Ureter (tissue), 1 donor: ENCODE data around the gene DDAH2. TPM values are rescaled to one million over a fixed set of nuclear protein-coding genes. Genes with fewer than 3 reads are reported as not detected.
A peak's percentile ranks its signal among the peaks of the same experiment; 100 is the strongest.

Experiments
- DNase-seq: peaks from one replicate; pipeline ENCODE4 v3.0.0-alpha.2; 2020; ENCODE audit warnings: low spot score
- total RNA-seq: library from RNA; stranded (reverse); gene quantifications from one replicate; pipeline ENCODE4 v1.2.4, GENCODE V29; 2023
- donor health status: DM: yes; HTN: yes; CAD: no.

DDAH2 gene, protein sequence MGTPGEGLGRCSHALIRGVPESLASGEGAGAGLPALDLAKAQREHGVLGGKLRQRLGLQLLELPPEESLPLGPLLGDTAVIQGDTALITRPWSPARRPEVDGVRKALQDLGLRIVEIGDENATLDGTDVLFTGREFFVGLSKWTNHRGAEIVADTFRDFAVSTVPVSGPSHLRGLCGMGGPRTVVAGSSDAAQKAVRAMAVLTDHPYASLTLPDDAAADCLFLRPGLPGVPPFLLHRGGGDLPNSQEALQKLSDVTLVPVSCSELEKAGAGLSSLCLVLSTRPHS
- total RNA-seq: 33.3 TPM

DNA sequence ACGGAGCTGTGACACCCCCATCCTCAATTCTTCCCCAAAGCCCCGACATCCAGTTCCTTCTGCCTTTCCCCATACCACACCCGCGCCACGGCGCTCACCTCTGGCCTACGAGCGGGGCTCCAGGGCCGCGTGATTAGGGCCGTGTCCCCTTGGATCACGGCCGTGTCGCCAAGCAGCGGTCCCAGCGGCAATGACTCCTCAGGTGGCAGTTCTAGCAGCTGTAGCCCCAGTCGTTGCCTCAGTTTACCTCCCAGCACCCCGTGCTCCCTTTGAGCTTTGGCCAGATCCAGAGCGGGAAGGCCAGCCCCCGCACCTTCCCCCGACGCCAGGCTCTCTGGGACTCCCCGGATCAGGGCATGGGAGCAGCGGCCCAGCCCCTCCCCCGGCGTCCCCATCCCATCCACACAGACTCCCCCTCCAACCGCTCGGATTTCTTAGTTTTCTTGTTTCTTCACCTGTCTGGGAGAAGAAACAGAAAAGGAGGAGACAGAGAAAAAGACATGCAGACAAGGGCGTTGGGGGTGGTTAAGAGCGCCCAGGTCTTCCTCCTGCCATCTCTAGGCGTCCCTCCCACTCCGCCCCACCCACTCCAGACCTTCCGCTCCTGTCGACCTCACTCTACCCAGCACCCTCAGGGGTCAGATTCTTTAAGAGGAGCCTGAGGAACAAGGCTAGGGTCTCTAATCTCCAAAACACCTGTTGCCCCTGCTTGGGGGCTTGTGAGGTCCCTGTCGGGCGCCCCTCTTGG, at the start of gene DDAH2:
Gene DDAH2, minus strand, starts transcription at position 533 of the 748 bp plus-strand sequence. Its CDS starts 138 bp downstream, at position 395.
- no peak for DNase-seq

DNA sequence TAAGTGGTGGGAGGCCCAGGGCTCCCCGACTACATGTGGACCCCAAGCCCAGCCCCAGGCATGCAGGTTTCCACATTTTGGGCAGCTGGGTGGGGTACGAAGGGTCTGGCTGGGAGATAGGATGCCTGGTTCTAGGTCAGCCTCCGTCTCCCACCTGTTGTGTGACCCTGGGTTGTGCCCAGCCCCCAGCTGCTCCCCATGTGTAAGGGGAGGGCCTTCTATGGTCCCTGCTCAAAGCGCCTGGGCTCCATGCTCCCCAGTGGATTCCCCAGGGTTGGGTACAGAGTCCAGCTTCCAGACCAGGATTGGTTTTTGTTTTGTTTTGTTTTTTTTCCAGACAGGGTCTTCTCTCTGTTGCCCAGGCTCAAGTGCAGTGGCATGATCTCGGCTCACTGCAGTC, 49.1 kb upstream of the DDAH2 start:
- DNase-seq: no peak

DNA sequence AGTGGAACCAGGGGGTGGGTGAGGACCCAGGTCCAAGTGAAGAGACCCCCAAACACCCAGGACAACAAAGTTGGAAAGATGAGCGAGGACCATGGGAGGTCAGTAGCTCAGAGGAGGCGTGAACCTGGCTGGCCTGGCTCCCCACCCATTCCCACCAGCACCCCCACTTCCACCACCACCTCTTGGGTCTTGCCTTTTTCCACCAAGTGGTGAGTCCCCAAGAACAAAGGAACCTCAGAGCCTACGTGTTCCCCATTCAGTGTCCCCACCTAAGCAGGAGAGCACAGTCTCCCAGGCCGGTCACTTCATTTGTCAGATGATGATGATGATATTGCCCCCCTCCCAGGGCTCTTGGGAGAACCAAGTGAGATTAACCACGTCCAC, 48.6 kb upstream of the DDAH2 start:
- DNase-seq: no peak

DNA sequence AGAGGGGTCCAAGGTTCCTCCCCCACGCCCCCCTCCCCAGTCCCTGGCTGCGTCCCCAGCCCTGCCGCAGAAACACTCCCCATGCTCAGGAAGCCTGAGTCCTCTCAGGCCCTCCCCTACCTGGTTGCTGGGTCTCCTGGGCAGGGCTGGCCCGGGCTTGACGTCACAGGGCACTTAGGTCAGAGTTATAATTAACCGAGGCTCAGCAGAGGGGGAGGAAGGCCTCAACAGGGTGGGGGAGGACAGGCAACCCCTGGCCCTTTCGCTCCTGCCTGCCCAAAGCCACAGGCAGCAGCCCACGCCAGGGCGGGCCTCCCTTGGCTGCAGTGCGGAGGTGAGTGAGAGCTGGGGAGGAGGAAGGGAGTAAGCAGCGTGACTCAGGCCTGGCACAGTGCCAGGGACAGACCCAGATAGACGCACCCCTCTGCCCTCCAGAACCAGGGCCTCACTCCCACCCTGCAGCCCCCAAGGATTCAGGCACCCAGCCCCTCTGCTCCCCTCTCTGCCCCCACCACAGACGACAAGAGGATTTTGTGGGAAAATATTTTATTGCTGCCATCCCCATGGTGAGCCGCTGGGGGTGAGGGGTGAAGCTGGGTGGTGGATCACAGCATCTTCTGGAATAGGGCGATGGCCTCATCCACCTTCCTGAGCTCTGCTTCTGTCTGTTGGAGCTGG, 48.0 kb upstream of the DDAH2 start, which contains the start of gene VWA7:
Gene VWA7, minus strand, starts transcription at position 340 of the 678 bp plus-strand sequence. CDS start 549 bp downstream, outside the sequence.
- DNase-seq: peak; percentile 67

DNA sequence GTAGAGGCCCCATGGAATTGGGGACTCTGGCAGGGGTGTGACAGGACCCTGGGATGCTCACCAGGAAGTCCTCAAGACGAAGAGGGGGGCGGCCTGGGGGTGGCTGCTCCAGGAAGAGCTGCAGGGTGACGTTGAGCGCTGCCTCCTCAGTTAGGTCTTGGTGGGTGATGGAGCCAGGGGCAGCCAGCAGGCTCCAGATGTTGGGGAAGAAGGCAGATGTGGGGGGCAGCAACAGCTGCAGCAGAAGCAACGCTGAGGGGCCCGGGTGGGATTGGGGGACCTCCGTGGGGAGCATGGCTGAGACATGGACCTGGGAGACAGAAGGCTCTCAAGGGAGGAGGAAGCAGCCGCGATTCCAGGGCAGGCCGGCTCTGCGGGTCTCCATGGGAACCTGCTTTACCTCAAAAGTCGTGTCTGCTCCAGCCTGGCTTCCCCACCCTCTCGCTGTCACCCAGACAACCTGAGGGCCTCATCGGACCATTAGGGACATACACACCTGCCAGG, 47.4 kb upstream of the DDAH2 start:
- DNase-seq: no peak

DNA sequence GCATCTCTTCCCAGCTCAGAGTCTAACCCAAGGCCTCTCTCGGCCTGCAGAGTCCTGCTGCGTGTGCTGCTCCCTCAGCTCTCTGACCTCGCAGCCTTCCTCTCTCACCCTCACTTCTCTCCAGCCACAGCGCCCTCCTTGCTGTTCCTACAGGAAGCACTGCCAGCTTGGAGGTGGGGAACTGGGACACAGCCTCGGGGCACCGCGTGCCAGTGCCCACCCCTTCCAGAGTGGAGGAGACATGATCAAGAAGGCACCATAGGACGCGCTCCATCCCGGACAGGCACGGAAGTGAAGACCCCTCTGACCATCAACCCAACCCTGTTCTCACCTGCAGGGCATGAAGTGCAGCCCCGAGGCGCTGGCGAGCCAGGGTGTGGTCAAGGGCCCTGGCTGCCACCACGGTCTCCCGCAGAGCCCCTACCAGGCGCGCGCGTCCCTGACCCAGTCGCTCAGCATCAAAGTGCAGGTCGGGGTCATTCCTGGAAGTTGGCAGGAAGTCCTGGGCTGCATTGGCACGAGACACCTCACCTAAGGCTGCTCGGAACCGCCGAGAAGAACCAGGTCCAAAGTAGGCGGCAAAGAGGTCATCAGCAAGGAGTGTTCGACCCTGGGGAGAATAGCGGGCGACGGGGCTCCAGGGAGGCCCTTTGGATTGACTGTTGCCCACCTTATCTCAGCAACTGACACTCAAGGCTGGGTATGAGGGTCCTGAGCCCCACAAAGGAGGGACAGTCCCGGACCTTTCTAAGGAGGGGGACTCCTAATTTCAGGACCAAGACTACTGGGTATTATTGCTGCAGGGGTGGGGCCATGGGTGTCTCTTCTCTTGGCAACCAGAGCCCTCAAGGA, 46.8 kb upstream of the DDAH2 start:
- DNase-seq: no peak

DNA sequence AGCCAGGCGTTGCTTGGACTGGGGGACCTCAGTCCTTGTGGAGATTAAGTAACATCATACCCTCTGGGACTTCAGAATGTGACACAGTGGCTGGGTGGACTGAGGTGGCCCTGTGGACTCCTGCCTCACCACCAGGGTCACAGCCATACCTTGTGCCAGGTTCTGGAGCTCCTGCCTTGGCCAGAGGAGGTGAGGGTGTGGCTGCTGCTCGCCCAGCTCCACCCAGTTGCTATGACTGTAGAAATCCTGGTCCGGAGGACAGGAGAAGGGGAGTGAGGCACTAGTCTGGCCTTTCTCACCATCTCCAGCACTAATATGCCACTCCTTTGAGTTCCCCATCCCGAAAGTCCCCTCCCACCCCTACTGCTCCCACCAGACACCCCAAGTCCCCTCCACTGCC, 46.1 kb upstream of the DDAH2 start:
- DNase-seq: no peak

DNA sequence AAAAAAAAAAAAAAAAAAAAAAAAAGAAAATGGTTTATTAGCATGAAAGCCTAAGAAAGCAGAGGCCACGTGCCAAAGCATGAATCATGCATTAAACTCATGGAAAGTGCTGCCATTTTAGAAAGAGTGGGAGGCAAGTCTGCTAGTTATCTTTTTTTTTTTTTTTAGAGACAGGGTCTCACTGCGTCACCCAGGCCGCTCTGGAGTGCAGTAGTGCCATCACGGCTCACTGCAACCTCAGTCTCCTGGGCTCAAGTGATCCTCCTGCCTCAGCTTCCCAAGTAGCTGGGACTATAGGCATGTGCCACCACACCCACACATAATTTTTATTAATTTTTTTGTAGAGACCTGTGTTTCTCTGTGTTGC, 42.9 kb upstream of the DDAH2 start:
- no peak for DNase-seq

DNA sequence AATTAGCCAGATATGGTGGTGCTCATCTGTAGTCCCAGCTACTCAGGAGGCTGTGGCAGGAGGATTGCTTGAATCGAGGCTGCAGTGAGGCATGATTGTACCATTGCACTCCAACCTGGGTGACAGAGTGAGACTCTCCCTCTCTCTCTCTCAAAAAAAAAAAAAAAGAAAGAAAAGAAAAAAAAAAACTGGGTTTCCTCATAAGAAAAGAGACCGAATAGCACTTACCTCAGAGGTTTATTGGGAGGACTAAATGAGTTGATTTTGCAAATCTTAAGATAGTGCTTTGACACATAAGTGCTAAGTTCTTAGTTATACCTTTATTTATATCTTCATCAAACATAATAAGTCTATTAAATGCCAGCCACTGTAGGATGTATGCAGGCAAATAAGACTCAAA, 41.8 kb upstream of the DDAH2 start:
- DNase-seq: no peak

DNA sequence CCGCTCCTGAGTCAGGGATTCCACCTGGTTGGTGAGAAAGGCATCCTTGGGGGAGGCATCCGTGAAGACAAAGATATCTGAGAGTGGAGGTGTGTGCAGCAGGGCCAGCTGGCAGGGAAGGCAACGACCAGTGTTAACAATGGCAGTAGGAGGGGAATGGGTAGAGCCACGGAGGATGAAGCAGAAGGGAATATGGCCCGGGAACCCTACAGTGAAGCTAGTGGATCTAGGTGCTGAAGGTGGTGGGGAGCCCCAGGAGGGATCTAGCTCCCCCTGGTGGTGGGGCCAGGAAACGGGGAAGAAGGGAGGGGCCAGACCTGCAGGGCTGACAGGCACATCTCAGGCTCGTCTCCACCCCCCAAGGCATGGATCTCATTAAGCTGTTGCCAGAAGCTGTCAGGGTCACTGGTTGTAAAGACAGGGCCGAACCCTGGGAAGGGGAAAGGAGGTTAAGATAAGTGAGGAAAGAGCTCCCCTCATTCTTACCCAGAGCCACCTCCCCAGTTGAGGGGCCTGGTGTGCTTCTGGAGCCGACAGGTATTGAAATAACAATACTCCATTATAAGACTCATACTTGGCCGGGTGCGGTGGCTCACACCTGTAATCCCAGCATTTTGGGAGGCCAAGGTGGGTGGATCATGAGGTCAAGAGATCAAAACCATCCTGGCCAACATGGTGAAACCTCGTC, 40.7 kb upstream of the DDAH2 start:
- peak; percentile 70 for DNase-seq

DNA sequence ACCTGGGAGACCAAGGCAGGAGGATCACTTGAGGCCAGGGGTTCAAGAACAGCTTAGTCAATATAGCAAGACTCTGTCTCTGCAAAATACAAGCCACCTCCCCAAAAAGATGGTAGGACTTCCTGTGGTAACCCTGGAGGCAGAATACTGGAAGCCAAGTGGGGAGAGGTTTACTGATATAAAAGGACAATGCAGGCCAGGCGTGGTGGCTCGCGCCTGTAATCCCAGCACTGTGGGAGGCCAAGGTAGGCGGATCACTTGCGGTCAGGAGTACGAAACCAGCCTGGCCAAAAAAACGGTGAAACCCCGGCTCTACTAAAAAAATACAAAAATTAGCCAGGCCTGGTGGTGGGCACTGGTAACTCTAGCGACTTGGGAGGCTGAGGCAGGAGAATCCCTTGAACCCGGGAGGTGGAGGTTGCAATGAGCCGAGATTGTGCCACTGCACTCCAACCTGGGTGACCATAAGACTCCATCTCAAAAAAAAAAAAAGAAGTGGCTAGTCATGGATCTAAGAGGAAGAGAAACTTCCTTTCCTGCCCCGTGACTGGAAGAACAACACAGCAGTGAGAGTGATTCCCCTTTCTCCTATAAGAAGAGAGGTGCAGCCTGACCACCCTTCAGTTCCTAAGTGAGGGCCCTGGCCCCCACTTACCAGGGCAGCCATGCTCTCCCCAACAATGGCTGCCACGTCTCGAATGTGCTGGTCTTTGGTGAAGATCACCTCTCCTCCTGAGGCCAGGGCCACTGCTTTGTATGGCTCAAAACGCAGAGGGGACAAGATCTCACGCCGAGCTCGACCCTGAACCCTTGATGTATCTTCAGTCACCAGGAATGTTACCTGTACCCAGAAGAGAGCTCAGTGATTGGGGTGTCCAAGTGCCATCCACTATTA, 39.5 kb upstream of the DDAH2 start:
- no peak for DNase-seq

DNA sequence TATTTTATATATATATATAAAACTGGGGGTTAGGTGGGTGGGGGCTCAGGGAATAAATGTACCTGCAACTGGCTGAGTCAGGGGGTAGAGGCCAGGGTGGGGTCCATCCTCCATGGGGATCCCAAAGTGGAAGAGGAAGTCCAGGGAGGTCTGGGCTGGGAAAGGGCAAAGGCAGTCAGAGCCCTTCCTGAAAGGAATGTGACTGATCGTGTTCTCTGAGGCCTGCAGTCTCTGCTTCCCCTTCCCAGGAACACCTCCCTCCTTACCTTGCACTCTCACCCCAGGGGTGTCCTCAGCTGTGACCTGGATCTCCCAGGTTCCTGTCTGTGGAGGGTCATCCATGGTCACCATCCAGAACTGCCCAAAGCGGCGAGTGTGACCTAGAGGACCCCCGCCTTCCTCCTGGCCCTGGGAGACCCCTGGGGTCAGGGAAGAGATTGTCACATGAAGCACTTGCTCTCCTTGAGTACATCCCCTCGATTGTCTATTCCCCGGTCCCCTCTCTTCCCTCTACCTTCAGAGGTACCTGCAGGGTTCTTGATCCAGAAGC, 38.1 kb upstream of the DDAH2 start:
- DNase-seq: no peak

DNA sequence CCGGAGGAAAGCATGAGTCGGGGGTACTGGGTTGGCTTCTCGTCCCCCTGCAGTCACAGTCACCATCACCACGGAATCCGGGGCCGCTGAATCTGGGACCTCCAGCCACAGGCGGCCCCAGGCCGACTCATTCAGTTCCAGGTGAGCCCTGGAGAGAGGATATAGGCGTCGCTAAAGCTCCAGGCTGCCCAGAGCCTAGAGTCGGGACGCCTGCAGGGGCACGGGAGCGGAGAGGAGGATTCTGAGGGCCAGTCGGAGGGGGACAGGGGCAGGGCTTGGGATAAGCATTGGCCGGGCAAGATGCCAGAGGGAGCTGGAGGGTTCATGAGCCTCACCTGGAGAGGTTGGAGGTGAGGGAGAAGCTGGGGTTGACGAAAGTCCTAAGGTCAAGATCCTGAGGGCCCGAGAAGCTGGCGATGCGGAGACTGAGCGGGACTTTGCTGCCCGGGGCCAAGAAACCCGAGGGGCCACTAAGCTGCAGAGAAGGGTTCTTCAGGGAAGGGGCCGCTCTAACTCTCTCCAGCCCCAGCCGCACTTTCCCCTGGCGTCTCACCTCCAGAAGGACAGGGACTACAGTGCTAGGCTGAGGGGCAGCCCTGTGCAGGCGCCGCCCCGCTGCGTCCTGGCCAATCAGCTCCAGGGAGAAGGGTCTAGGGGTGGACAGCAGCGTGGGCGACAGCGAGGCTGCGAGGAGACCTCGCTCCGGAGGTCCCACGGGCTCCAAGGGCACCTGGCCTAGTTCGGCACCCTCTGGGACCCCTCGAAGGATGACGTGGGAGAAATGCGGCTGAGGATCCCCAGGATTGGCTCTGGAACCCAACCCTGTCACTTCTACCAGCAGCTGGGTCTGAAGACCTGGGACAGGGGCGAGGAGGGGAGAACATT, 37.1 kb upstream of the DDAH2 start:
- DNase-seq: no peak

DNA sequence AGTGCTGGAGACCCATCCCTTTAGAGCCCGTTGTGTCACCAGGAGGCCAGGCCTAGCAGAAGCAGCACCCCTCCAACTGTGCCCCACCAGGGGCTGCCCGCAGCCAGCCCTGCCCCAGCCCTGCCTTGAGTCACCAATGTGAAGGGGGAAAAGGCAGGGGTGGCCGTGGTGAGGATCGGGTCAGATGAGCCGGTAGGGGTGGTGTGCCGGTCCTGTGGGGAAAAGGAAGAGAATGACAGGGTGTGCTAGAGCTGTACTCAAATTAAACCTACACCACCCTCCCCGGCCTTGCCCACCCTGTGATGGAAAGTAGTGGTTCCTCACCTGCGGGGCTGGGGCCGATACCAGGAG, 36.4 kb upstream of the DDAH2 start:
- no peak for DNase-seq

DNA sequence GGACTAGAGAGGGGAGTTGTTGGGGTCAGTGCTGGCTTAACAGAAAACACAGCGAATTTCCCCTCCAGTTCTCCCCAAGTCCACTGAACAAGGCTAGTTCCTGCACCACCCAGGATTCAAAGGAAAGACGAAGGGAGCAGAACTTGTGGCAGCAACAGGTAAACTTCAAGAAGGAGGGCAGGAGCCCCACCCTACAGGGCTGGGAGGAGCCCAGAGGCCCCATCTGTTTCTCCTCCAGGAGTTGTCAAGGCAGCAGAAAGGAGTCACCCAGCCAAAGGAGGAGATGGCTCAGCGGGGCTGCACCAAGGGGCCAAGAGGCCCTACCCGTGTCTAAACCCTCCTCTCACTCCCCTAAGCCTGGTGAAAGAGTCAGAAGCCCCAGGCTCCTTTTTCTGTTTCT, 35.1 kb upstream of the DDAH2 start:
- DNase-seq: no peak

DNA sequence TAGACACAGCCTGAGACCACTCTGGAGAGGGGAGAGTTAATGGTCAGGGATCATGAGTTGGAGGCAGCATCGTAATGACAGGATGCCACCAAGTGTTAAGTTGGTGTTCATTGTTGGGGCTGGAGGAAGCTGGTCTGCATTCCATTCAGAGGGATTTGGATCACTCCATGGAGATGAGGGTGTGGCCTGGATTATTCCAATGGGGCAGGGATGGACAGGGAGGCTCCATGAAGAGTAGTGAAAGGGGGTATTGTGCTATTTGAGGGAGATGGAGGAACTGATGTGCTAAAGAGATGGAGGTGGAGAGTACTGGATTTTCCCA, 34.5 kb upstream of the DDAH2 start:
- no peak for DNase-seq

DNA sequence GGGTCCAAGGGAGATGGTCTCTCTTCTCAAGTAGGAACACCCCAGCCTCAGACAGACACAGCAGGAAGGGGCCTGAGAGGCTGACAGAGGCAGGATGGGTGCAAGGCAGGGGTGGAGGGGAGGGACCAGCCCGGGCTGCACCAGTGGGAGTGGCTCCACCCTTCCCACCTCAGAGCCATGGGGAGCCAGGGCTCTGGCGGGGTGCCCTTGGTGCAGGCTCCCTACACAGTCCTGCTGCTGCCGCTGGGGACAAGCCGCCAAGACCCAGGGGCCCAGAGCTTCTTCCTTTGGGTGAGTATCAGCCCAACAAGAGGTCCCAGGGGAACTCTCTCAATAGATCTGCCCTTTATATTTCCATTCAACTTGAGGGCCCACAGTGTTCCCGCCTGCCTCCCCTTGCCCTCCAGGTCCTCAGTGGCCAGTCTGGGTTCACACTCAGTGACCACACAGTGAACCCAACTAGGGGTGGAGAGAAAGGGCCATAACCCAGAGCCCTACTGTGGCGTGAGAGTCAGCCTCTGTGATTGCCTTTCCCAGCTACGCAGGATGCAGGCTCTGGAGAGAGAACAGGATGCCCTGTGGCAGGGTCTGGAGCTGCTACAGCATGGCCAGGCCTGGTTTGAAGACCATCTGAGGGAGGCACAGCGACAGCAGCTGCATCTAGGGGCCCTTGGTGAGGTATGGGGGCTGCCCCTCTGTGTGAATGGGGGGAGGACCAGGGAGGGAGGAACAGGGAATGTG, 33.9 kb upstream of the DDAH2 start:
- no peak for DNase-seq

DNA sequence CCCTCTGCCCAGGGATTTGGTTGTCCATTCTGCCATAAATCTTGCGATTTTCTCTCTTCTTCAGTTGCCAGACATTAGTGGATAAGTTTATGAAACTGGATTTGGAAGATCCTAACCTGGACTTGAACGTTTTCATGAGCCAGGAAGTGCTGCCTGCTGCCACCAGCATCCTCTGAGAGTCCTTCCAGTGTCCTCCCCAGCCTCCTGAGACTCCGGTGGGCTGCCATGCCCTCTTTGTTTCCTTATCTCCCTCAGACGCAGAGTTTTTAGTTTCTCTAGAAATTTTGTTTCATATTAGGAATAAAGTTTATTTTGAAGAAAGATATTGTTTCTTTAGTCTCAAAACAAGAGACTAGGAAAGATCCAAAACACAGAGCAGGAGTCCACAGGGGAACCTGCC, 33.3 kb upstream of the DDAH2 start, which contains the start of gene SAPCD1:
Gene SAPCD1, plus strand, starts transcription at position 301 of the 400 bp plus-strand sequence. CDS start 399 bp downstream, outside the sequence.
- DNase-seq: no peak
